GM13976 (cell line): ENCODE measurements around the gene CABCOCO1.

ENCODE experiments used
- DNase-seq: peaks from one replicate; pipeline ENCODE4 v3.0.0; 2012; ENCODE audit warnings: low spot score
- in situ Hi-C: fragments of 300-500 bp; cut with MboI; formaldehyde crosslinking; loops from one replicate; pipeline ENCODE4 v1.12.0; 2022; ENCODE audit warnings: low sequenced_read_pairs, mixed read lengths, inconsistent platforms; ENCODE audit not compliant: unreplicated experiment
- TF ChIP-seq, protein P1 (sequence below): IDR thresholded peaks from 2 replicates; pipeline ENCODE4 v1.5.1; 2012; ENCODE audit warnings: borderline replicate concordance, mild to moderate bottlenecking; ENCODE audit not compliant: insufficient read depth; ENCODE audit errors: extremely low read depth, missing control alignments, control extremely low read depth

Gene CABCOCO1

DNA sequence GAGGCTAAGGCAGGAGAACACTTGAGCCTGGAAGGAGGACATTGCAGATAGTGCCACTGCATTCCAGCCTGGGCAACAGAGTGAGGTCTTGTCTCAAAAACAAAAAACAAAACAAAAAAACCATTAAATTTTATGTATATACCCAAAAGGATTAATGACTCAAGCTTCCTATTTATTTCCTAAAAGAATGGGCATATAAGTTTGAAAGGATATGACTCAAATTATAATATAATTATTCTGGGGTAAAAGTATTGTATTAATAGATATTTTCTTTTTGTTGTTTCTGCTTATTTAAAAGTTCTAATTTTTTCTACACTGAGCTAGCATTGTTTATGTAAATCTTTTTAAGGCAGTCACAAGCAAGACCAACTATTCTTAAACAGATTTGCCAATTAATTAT is 42.2 kb upstream of the CABCOCO1 start:
- no peak for DNase-seq
- TF ChIP-seq, protein P1, sequence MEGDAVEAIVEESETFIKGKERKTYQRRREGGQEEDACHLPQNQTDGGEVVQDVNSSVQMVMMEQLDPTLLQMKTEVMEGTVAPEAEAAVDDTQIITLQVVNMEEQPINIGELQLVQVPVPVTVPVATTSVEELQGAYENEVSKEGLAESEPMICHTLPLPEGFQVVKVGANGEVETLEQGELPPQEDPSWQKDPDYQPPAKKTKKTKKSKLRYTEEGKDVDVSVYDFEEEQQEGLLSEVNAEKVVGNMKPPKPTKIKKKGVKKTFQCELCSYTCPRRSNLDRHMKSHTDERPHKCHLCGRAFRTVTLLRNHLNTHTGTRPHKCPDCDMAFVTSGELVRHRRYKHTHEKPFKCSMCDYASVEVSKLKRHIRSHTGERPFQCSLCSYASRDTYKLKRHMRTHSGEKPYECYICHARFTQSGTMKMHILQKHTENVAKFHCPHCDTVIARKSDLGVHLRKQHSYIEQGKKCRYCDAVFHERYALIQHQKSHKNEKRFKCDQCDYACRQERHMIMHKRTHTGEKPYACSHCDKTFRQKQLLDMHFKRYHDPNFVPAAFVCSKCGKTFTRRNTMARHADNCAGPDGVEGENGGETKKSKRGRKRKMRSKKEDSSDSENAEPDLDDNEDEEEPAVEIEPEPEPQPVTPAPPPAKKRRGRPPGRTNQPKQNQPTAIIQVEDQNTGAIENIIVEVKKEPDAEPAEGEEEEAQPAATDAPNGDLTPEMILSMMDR = no peak
- in situ Hi-C loops = no loop called here

DNA sequence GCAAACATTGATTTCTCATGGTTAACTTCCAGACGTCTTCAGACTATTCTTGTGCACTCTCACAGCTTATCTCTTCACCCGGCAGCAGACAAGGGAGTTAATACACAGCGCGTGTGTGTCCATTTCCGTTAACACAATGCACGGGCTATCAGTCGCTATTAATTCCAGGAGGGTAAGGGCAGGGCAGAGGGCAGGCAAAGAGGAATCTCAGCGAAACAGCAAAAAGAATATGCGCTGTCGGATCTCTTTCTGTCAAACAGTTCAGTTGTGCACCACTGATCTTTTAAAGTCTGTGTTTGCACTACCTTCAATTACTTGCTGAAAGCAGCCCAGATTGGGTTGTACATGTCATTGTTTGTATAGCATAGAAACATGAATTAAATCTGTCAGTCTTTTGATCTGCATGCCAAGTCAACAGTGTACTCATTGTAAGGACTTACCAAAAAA is 41.1 kb upstream of the CABCOCO1 start:
- TF ChIP-seq, protein P1 = no peak
- no peak for DNase-seq
- in situ Hi-C loops = no loop called here

DNA sequence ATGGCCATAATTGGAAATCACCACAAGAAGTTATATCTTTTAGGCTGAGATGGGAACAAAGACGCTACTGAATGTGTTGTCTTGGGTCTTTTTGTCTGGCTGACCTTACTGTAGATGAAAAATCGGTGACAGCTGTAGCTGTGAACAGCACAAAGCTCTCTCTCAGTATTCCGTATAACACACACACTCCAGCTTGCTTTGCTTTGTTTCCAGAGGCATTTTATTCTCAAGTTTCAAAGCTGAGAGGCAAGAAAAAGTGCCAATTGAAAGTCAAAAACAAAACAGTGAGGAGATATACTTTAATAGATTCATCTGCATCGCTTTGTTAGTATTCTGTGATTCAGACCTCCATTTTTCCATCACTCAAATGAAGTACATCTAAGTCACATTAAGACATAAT is 39.6 kb upstream of the CABCOCO1 start:
- TF ChIP-seq, protein P1 = no peak
- no peak for DNase-seq
- in situ Hi-C loops = no loop called here

DNA sequence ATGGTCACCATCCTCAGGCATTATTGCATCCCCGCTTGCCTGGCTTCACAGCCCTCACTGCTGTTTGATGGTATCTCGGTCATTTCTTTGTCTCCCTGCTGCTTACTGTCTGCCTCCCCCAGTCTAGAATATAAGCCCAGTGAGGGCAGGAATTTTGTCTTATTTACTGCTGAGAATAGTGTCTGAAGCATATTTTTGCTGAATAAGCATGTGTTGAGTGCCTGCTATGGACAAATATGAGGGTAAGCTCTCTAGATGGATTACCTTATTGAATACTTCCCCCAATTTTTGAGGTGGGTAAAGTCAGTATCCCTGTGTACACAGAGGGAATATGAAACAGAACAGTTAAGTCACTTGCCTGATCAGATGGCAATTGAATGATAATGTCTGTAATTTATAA is 36.5 kb upstream of the CABCOCO1 start:
- in situ Hi-C loops = no loop called here
- DNase-seq = no peak
- TF ChIP-seq, protein P1 = no peak

DNA sequence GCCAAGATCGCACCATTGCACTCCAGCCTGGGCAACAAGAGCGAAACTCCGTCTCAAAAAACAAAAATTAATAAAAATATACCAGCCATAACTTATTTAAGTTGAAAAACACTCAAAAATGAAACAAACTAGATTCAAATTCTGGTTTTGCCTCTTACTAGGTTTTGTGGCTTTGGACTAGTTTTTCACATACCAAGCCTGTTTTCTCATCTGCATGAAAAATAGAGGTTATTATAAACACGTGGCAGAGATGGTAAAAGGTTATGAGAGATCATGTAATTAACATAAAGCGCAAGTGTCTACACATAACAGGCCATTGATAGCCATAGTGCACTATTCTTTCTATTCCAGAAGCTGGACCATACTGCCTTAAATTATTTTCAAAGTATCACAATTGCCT is 35.5 kb upstream of the CABCOCO1 start:
- TF ChIP-seq, protein P1 = no peak
- in situ Hi-C loops = no loop called here
- no peak for DNase-seq

DNA sequence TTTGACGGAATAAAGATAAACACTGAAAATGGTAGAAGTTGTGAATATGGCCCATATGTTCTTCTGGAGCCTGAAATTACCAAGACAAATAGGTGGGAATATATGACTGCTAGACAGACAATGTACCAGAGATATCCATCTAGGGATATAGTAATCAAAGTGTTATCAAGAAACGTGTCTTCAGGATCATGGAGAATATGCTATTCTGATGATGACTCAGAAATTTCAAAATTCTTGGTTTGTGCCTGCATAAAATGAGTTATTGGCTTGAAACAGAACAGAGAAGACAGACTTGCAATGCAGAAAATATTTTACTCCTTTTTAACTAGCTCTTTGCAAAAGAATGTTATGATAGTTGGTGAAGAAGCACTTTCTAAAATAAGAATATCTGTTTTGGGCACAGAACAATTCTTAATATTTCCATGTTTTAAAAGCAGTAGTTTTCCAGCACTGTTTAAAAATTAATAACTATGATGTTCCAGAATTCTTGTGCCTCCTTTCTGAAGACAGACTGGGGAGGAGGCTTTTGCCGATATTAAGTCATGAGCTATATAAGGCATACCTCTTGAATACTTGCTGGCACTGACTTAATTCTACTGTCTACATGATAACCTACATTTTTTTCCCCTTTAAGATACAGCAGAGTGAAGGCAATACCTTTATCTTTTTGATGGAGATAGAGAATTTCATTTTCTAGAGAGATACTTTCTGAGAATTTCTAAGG is 34.4 kb upstream of the CABCOCO1 start:
- in situ Hi-C loops = no loop called here
- TF ChIP-seq, protein P1 = no peak
- DNase-seq = no peak
